Activated CD4-positive, alpha-beta T cell treated with anti-CD3 and anti-CD28 coated beads for 4 hours (primary cell): ENCODE results near the gene ZCCHC24.
A peak's percentile ranks its signal among the peaks of the same experiment; 100 is the strongest.

Source experiments
- DNase-seq, 2 donors: peaks; one replicate each; pipeline ENCODE4 v3.0.0-alpha.2; 2020

ZCCHC24 gene

DNA sequence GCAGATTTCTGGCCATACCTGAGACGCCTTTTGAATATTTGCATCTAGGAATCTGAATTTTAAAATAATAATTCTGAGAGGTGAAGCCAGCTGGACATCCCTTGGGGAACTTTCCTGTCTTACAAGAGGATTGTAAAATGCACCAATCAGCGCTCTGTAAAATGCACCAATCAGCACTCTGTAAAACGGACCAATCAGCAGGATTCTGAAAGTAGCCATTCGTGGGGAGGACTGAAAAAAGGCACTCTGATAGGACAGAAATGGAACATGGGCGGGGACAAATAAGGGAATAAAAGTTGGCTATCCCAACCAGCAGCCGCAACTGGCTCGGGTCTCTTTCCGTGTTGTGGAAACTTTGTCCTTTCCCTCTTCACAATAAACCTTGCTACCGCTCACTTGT, 88.2 kb downstream of the ZCCHC24 start:
- DNase-seq: no peak

DNA sequence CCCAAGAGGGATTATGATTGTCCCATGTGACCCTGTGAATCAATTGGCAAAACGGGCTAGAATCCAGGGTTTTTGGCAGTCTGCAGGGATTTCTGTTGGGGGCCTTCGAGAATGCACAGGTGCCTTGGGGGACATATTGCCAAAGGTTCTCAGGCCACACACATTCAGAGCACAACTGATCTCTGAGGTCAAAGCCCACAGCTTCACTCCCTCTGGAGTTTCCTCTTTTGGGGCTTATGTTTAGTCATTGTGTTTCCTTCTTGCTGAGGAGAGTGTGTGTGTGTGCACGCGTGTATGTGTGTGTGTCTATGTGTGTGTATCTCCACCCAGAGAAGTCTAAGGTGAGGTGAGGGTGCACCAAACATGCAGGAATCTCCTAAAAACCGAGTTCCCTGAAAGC, 89.3 kb downstream of the ZCCHC24 start:
- no peak for DNase-seq

DNA sequence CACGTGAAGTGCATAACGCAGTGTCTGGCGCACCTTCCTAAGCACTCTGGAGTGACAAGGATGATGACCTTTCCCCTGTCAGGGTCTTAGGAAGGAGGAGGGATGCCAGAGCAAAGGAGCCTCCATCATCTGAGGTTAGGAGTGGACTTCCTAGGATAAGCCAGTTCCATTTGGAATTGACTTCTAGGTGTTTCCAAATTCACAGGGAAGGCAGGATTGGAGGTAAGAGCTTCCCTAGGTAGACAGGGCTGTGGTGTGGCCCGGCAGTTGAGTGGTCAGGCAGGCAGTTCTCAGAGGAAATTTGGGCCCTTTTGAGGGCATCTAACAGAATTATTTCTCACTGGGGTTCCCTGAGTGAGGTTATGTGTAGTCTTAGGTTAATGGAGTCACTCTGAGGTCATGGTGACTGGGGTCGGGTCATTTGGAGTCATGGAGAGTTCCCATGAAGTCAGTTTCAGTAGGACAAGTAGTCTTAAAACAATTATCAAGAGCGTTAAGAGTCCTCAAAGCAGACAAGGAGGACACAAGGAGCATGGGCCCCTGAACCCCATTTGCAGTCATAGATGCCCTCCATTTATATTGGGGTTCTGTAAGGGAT, 89.9 kb downstream of the ZCCHC24 start:
- DNase-seq: no peak

DNA sequence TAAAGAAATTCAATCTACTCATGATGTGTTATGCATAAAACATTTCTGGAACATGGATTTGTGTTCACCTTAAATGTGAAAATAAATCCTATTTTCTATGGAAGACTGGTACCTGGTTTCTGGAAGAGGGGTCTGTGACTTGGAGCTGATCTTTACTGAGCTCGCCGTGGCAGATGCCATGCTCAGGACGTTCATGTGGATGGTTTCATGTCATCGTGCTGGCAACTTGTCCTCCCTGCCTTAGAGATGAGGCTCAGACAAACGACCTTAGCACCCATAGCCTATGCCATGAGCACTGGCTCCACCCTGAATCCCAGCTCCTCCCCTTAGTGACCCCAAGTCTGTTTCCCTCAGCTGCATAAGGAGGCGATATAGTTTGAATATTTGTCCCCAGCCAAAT, 90.8 kb downstream of the ZCCHC24 start:
- DNase-seq: no peak

DNA sequence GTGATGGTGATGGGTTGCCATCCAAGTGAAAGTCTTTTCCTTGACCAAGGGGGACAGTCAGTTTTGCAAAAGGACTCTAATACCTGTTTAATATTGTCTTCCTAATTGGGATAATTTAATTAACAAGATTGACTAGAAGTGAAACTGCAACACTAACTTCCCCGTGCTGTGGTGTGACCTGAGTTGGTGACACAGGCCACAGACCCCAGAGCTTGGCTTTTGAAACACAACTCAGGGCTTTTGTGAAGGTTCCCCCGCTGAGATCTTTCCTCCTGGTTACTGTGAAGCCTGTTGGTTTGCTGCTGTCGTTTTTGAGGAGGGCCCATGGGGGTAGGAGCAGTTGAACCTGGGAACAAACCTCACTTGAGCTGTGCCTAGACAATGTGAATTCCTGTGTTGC, 91.3 kb downstream of the ZCCHC24 start:
- no peak for DNase-seq

DNA sequence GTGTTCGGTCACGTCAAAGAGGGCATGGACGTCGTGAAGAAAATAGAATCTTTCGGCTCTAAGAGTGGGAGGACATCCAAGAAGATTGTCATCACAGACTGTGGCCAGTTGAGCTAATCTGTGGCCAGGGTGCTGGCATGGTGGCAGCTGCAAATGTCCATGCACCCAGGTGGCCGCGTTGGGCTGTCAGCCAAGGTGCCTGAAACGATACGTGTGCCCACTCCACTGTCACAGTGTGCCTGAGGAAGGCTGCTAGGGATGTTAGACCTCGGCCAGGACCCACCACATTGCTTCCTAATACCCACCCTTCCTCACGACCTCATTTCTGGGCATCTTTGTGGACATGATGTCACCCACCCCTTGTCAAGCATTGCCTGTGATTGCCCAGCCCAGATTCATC, 91.7 kb downstream of the ZCCHC24 start:
- DNase-seq: no peak

DNA sequence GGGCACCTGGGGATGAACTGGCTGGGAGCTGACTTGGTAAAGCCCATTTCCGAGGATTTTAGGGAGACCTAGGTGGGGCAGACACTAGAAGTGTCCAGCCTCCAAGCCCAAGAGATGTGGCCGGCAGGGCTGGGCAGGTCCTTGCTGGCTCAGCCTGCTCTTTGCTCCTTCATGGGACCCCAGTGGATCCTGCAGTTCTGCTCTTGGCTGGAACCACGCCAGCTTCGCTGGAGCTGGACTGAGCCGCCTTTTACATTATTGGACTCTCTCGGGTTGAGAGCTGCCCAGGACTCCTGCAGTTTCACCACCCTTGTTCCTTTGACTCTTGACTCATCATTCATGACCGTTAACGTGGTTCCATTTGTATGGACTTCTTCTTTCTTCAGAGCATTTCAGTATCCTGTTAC, 92.4 kb downstream of the ZCCHC24 start:
- DNase-seq: no peak

DNA sequence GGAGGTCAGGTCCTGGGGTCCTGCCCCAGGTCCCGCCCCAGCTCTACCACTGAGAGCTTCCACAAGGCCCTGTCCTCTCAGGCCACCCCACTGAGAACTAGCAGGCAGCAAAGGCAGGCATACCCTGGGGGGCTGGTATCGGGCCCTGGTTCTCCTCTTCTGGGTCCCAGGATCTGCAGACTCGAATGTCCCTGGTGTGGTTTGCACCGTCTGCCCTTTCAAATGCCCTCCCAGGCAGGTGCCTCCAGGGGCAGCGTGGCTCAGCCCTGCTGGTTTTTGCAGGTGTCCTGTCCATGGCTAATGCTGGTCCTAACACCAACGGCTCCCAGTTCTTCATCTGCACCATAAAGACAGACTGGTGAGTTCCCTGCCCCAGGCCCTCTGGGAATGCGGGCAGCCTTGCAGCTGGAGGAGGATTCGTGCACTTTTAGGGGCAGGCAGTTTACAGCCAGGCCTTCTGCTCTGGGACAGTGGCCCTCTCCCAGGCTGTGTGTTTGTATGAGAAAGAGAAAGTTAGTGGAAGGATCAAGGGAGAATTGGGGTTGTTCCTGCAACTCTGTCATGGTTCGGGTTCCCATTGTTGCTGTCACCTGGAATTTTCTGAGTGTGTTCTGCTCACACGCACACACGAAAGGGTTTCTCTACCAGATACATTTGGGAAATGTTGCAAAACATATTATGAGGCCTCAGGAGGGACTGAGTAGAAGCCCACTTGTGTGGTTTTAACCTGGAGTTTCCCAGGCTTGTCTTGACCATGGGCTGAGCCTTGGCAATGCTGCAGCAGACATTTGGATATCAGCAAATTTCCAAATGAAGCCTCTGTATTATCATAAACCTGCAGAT, 93.2 kb downstream of the ZCCHC24 start:
- no peak for DNase-seq

DNA sequence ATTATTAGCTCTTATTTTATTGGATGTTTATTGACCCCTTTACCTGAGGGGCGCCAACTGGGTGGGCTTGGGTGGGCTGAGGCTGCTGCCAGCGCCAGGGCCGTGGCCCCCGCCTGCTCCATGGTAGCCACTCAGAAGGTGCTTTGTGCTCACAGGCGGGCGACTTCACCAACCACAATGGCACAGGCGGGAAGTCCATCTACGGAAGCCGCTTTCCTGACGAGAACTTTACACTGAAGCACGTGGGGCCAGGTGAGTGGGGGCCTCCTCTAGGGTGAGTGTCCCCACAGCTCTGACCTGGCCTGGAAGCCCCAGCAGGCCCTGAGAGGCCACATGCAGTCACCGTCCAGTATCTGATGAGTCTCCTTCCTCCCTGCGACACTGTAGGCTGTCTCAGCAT, 94.1 kb downstream of the ZCCHC24 start:
- DNase-seq: no peak

DNA sequence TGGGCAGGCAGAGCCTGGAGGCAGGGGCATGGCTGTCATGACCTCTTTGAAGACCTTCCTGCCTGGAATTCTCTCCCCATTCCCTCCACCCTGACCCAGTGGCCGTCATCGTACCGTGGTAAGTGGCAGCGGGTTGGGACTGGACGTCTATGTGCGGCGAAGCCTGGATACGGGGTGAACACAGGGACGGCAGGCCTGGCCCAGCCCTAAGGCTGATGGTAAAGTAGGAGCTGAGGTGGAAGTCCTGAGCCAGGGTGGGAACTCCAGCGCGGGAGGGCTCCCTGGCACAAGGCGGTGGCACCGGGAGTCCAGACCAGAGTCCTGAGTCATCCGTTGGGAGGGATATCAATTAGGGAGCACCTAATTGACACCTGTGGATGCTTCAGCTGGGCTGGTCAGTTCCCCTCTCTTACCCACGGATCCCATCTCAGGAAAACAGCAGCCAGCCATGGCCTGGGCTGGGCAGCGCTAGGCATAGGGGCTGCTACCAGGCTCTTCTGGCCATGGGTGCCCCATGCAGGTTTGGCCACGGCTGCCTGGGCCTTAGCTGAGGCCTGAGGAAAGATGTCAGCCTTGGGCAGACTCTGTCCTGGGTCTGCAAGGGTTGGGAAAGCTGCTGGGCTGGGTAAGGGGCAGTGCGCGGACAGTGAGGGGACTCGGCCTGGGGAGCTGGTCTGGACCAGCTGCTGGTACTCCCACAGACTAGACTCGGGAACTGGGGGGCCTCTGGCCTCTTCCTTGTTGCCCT, 94.8 kb downstream of the ZCCHC24 start:
- no peak for DNase-seq

DNA sequence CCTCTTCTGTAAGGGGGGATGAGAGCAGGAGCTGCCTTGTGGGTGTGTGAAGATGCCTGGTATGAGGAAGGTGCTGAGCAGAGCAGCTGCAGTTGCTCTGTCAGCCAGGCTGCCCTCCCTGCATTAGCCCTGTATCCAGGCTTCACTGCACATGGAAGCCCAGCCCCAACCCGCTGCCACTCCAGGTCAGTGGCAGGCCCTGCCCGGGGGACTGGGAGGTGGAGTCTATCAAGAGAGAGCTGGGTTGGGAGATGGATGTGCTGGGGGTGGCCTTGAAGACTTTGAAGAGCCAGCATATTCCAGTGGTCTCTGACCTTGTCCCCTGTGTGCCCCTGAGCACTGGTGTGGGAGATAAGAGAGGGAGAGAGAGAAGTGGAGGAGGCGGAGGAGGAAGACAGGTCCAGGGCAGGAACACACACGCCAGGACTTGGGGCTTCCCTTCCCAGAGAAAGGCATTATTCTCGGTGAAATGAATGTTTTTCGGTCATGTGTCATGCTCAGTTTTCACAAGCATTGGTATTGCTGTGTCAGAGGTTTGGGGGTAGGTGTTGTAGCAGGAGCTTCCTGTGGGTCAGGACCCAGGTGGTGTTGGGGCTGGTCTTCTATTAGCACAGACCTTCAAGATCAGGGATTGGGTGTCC, 95.5 kb downstream of the ZCCHC24 start:
- no peak for DNase-seq

DNA sequence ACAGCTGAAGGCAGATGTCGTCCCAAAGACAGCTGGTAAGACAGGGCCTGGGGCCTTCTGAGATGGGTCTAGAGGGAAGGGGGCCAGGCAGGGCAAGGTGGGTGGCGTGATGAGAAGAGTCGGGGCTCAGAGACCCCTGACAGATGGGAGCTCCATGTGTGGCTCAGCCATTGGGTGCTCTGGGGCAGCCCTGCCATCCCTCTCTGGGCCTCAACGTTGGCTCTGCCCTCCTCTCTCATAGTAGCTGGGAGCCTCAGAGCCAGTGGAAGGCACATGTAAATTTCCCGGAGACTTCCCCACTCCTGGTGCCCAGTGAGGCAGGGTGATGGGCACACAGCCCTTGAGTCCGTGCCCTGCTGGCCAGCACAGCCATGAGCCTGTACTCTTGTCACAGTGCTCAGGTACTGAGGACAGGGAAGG, 96.3 kb downstream of the ZCCHC24 start:
- DNase-seq: no peak

DNA sequence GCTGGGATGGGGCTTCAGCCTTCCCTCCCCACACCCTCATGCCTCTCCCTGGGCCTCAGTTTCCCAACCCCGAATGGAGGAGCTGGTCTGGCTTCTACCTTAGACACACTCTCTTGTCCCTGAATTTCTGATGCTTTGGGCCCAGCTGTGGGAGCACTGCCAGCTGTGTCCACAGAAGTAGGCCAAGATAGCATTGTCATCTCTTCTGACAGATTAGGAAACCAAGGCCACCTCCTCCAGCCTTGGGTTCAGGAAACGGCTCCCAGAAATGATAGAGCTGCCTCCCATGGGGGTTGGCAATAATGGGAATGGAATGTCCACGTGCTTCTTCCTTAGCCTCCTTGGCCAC, 96.8 kb downstream of the ZCCHC24 start:
- no peak for DNase-seq

DNA sequence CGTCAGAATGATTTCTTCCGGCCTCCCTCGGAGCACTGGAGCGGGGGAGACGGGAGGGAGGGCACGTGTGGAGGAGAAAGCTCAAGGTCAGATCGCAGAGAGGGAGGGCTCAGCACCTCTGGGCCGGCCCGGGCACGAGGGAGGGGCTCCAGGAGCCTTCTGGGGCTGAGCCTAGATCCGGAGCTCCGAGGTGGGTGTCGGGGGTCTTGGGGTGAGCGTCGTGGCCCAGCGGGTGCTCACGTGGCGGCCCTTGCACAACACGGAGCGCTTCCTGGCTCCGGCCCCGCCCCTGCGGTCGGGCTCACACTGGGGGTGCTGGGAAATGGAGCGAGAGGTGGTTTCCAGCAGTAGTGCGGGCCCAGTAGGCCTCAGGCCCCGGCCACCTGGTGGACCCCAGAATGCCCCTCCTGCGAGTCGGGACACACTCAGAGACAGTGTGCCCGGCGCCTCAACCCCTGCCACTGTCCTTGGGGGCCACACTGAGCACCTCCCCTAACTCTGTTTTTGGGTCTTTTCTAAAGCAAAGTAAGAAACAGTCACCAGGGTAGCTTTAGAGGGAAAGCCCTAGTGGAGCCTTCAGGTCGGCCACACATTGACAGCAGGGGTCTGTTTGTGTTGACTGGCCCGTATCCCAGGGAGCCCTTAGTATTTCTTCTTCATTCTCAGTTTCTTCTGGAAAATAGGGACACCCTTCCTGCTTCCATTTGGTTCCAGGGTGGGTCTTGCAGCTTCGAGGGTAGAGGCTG, 97.4 kb downstream of the ZCCHC24 start:
- DNase-seq: peak; percentile 71 to 76

DNA sequence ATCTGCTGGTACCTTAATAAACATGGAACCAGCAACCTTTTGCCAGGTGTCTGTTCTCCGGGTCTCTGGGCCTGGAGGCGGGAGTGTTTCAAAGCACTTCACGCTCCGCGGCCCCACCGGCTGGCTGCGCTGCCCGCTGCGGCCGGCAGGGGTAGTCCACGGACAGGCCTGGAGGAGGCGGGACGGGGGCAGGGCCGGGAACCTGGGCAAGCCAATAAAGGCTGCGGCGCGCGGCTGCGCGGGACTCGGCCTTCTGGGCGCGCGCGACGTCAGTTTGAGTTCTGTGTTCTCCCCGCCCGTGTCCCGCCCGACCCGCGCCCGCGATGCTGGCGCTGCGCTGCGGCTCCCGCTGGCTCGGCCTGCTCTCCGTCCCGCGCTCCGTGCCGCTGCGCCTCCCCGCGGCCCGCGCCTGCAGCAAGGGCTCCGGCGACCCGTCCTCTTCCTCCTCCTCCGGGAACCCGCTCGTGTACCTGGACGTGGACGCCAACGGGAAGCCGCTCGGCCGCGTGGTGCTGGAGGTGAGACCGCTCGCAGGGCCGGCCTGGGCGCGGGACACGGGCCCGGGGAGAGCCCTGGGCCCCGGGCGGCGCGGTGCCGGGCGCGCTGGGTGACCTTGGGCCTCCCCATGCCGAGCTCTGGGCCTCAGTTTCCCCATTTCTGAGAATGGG, 98.1 kb downstream of the ZCCHC24 start, which contains the start of gene PPIF:
TSS of gene PPIF (plus strand) at position 244 of the 668 bp plus-strand sequence. CDS start at position 324, 80 bp downstream.
- peak; percentile 90 to 95 for DNase-seq

DNA sequence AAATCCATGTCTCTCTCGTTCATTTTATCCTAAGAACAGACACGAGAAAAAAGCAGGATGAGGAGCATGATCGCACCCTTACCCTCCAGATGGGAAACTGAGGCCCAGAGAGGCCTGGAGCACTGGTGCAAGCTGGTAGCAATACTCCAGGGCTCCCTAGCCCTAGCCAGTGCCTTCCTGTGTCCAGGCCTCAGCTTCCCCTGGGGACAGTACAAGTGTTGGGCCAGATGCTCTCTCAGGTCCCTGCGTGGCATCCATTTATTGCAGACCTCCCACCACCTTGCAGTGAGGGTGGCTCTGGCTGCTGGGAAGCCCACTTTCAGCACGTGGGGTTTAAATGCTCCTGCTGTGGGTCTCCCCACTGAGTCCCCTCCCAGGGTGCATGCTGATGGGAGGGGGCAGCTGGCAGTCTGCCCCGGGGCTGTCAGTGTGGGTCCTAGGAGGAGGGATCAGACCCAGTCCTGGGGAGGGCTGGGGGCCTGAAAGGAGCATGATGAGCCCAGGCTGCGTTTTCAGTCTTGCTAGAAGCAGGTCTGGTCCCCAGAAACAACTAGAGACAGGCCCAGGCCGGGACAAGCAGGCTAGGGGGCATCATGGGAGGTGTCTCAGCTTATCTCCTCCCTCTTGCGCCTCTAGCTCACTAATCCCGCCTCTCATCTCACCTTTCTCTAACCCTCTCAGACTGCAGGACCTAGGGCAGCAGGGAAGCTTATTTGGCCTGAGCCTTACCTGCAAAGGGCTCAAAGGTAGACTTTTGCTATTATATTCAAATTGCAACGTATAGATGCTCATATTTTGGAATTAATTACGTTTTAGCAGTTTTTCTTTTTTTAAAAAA, 98.8 kb downstream of the ZCCHC24 start:
- no peak for DNase-seq

DNA sequence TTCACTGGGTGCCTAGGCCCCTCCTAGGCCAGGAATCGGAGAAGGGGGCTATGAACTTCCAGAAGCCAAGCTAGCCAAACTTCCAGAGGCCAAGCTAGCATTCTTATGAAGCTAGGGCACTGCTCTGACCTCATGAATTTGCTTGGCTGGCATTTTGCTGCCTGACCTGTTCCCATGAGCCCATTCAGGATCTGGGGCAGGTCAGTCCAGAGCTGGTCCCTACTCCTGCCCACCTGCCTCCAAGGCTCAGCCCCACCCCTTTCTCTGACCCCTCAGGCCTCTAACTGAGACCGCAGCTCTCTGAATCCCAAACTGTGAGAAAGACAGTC, 99.4 kb downstream of the ZCCHC24 start:
- no peak for DNase-seq

DNA sequence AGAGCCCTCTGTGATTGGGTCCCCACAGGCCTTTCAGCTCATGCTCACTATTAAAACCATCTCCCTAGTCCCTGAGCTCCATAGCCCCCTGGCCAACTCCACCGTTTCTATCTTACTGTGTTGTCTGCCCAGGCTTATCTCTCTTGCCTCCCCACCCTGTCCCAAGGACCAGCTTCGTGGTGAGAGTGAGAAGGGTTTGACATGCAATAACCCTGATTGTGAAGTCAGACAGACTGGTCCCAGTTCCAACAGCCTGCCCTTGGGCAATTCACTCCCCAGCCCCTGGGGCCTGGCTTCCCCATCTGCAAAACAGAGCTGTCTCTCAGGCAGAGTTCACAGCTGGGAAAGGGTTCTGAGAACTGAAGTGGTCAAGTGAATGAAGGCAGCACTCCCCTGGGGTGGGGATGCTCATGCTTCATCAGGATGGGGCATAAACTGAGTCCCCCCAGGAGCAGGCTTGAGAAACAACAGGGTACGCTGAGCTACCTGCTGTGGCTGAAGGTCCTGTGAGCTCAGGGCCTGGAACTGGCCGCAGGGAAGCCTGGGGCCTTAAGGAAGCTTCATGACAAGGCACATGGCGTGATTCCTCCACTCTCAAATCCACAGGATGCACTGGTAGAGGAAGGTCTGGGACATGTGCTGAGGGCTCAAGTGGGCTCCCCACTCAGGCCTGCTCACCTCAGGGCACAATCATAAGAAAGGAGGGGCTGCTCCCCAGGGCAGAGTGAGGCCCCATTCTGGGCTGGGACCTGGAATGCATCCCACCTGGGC, 100.0 kb downstream of the ZCCHC24 start:
- DNase-seq: no peak

DNA sequence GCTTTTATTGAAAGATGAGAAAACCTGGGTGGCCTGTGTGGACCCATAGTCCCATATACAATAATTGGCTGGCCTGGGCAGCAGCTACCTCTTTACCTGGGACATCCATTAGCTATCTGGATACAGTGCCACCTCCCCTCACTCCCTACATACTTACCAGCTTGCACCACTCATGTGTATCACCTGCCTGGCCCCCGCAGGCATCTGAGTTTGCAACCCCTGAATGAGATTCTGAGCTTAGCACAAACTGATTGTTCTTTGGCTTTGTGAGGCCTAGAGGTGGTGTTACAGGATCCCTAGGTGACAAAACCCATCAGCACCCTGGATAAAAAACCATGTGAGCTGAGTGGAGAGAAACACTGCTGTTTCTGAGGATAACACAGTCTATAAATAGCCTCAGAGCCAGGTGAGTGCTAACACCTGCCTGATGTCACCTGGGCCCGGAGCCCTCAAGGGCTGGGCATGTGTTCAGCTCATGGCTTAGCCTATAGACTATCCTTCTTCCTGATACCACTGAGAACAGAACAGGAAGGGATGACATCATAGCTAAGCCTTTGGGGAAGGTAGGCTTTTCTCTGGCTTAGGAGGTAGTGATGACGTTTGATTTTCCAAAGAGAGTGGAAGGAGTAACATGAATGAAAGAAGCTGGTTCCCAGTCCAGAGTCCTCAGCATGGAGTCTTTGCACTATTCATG, 100.8 kb downstream of the ZCCHC24 start:
- DNase-seq: no peak
